Right lobe of liver (tissue), 4 donors: ENCODE data around the gene B3GAT3.

Experiments
- CTCF ChIP-seq, 4 donors: fragments of 200-600 bp in 3 of 4; fragments of 450-650 bp in 1 of 4; IDR thresholded peaks; one replicate each; pipeline versions ENCODE4 v1.5.1 to v1.8.0; 2016 to 2022; ENCODE audit warnings: antibody characterized with exemption in 4 of 4, mild to moderate bottlenecking in 2 of 4
- POLR2A ChIP-seq: fragments of 450-650 bp; IDR thresholded peaks from one replicate; pipeline ENCODE4 v1.6.1; 2017; ENCODE audit warnings: antibody characterized with exemption, mild to moderate bottlenecking
- donor health status: DM: no; HTN: no; CAD: no.
- donor health status: DM: no; HTN: no; CAD: no.
- donor health status: DM: no; HTN: yes; CAD: no.

GRCh38 chr11:62610403-62610802 lies 11.4 kb downstream of the B3GAT3 start:
- TF ChIP-seq CTCF (IDR thresholded peaks at IDR 0.05) (no peak), POLR2A (no peak)
